Naive thymus-derived CD8-positive, alpha-beta T cell (primary cell): ENCODE data around the gene BARX1. TPM values are rescaled to one million over a fixed set of nuclear protein-coding genes. Genes with fewer than 3 reads are reported as not detected.
A peak's percentile ranks its signal among the peaks of the same experiment; 100 is the strongest.
"Not testable (repeated sequence)": the region's sequence is repeated elsewhere in the genome, so short reads cannot be mapped to it uniquely, and the experiment has no call there.

ENCODE experiments used
- ATAC-seq, 2 donors: fragments of 150-1000 bp; cut with Tn5 transposase in 1 of 2; sonication (Bioruptor Pico), chemical (Tn5 transposase) in 1 of 2; 1 replicate in 1 of 2; 2 replicates in 1 of 2; pipeline ENCODE4 v1.10.0; 2021; ENCODE audit warnings: mild to moderate bottlenecking in 2 of 2, moderate library complexity in 2 of 2
- POLR2A ChIA-PET: fragments of 350-600 bp; sonication (Branson Sonifier 250); formaldehyde crosslinking; loops from one replicate; lab custom pipeline; 2021; ENCODE audit warnings: antibody characterized with exemption; lab: Charles Lee
- DNase-seq, 10 donors: peaks; one replicate each; pipeline versions ENCODE4 v3.0.0 to v3.0.0-alpha.2; 2020 to 2022
- H3K27ac Mint-ChIP-seq, 10 donors: one replicate each; pipeline ENCODE4 v1.8.0; 2020 to 2022; ENCODE audit warnings: mild to moderate bottlenecking in 10 of 10, mixed read lengths in 10 of 10, moderate library complexity in 4 of 10, inconsistent platforms in 1 of 10
- H3K27me3 Mint-ChIP-seq, 5 donors: one replicate each; pipeline ENCODE4 v1.8.0; 2021 to 2022; ENCODE audit warnings: mixed read lengths in 5 of 5
- H3K36me3 Mint-ChIP-seq, 3 donors: one replicate each; pipeline ENCODE4 v1.8.0; 2020 to 2022; ENCODE audit warnings: mixed read lengths in 3 of 3, mild to moderate bottlenecking in 2 of 3, inconsistent platforms in 1 of 3
- H3K4me1 Mint-ChIP-seq, 4 donors: one replicate each; pipeline ENCODE4 v1.8.0; 2021 to 2022; ENCODE audit warnings: mixed read lengths in 4 of 4
- H3K4me3 Mint-ChIP-seq, 10 donors: one replicate each; pipeline ENCODE4 v1.8.0; 2020 to 2022; ENCODE audit warnings: mild to moderate bottlenecking in 10 of 10, mixed read lengths in 10 of 10, moderate library complexity in 6 of 10, inconsistent platforms in 1 of 10
- H3K9me3 Mint-ChIP-seq, 9 donors: one replicate each; pipeline ENCODE4 v1.8.0; 2020 to 2022; ENCODE audit warnings: mixed read lengths in 9 of 9, mild to moderate bottlenecking in 3 of 9, inconsistent platforms in 1 of 9, moderate library complexity in 1 of 9
- polyA plus RNA-seq, 3 donors: library from polyadenylated mRNA; unstranded; fragments of 300-500 nt; fragmentation: Illumina TruSeq; gene quantifications; one replicate each; pipeline ENCODE4 v1.2.3, GENCODE V29; 2021
- total RNA-seq, 8 experiments: library from RNA in 2 of 8; stranded (reverse) in 2 of 8; gene quantifications; one replicate each; pipeline ENCODE4 v1.2.3 and lab custom pipeline; 2021 to 2026

The BARX1 gene
- total and polyA plus RNA-seq, 5 experiments from 2014 or later = not detected

DNA sequence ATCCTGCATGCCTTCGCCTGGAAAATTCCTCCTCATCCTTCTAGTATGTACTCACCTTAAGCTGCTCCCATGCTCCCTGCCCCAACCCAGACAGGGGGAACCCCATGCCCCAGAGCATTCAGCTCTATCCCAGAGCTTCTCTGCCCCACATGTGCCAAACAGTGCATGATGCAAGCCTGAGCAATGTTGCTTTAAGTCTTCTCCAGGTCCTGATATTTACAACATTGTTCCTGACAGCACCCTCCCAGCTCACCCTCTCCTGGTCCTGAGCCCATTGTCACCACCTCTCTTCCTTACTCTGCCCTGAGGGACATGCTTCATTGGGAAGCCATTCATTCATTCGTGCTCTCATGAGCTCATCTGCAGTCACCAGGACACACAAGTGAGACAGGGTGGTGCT is 23.4 kb upstream of the BARX1 start:
- Mint-ChIP-seq H3K27me3 (peaks cover 16 to 56% (median 30%) of the 10 kb centered on the region in 5 donors), H3K27ac (no peak overlapping the region), H3K9me3 (peaks cover 0 to 7% (median 0%) of the 10 kb centered on the region in 9 donors), H3K36me3 (peaks cover 0 to 2% (median 0%) of the 10 kb centered on the region in 3 donors), H3K4me1 (no peaks in the 10 kb centered on the region), H3K4me3 (no peak overlapping the region)
- no peak for ATAC-seq
- DNase-seq = no peak
- POLR2A ChIA-PET = no interaction called here

- no peak overlapping the region for H3K27ac Mint-ChIP-seq
- peaks cover 0 to 16% (median 10%) of the 10 kb centered on the region in 9 donors for H3K9me3 Mint-ChIP-seq
- POLR2A ChIA-PET = no interaction called here
- H3K4me1 Mint-ChIP-seq = no peaks in the 10 kb centered on the region
- no peak overlapping the region for H3K4me3 Mint-ChIP-seq
- no peak for ATAC-seq
- peaks cover 17 to 65% (median 25%) of the 10 kb centered on the region in 5 donors for H3K27me3 Mint-ChIP-seq
- no peak for DNase-seq
- peaks cover 0 to 12% (median 7%) of the 10 kb centered on the region in 3 donors for H3K36me3 Mint-ChIP-seq
These were observed 21.8 kb upstream of the BARX1 start for GRCh38 chr9:93976973-93977372.

GRCh38 chr9:93976081-93976480 is 20.9 kb upstream of the BARX1 start:
- Mint-ChIP-seq H3K27me3 (peaks cover 12 to 65% (median 20%) of the 10 kb centered on the region in 5 donors), H3K36me3 (peaks cover 0 to 12% (median 7%) of the 10 kb centered on the region in 3 donors), H3K4me3 (no peak overlapping the region), H3K4me1 (no peaks in the 10 kb centered on the region), H3K9me3 (peaks cover 0 to 16% (median 10%) of the 10 kb centered on the region in 9 donors), H3K27ac (no peak overlapping the region)
- no peak for DNase-seq
- ATAC-seq = no peak
- POLR2A ChIA-PET = no interaction called here

- Mint-ChIP-seq H3K27me3 (peaks cover 9 to 70% (median 20%) of the 10 kb centered on the region in 5 donors), H3K36me3 (peaks cover 0 to 12% (median 7%) of the 10 kb centered on the region in 3 donors), H3K4me3 (no peak overlapping the region), H3K9me3 (peaks cover 0 to 19% (median 10%) of the 10 kb centered on the region in 9 donors), H3K27ac (no peak overlapping the region), H3K4me1 (no peaks in the 10 kb centered on the region)
- ATAC-seq = no peak
- POLR2A ChIA-PET = no interaction called here
- DNase-seq = no peak
These were observed 20.1 kb upstream of the BARX1 start for GRCh38 chr9:93975262-93975661.

DNA sequence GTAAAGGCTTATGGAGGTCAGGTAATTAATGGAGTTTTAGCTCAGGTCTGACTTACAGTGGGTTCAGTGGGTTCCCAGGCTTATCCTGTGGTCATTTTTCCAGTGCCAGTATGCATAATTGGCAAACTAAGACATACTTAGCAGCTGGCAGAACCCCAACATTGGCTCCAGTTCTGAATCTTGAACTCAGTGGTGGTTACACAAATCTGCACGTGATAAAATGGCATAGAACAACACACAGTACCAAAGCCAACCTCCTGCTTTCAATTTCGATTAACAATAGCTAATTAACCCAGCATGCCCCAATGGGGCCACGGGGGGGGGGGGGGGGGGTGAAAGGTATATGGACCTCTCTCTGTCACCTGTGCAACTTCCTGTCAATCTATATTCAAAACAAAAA is 19.0 kb upstream of the BARX1 start:
- H3K4me3 Mint-ChIP-seq = no peak overlapping the region

DNA sequence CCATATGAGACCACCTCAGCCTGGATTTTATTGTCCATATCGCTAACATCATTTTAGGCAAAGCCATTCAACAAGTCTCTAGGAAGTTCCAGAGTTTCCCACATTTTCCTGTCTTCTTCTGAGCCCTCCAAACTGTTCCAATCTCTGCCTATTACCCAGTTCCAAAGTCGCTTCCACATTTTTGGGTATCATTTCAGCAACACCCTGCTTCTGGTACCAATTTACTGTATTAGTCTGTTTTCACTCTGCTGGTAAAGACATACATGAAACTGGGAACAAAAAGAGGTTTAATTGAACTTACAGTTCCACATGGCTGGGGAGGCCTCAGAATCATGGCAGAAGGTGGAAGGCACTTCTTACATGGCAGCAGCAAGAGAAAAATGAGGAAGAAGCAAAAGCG is 17.5 kb upstream of the BARX1 start:
- ATAC-seq, DNase-seq, H3K4me1 Mint-ChIP-seq, H3K27ac Mint-ChIP-seq: not testable (repeated sequence)
- Mint-ChIP-seq H3K36me3 (peaks cover 0 to 12% (median 7%) of the 10 kb centered on the region in 3 donors), H3K4me3 (peak overlapping the region in 1 of 10 donors; percentile 56), H3K9me3 (peaks cover 0 to 19% (median 10%) of the 10 kb centered on the region in 9 donors), H3K27me3 (peaks cover 3 to 52% (median 10%) of the 10 kb centered on the region in 5 donors)
- POLR2A ChIA-PET = interaction anchor here (1.1 kb wide), 1 partner anchor 11 kb away, joined by 3 read pairs; no protein-coding TSS in a partner anchor

More for the DNA sequence above, 19.0 kb upstream of the BARX1 start:
- ATAC-seq (no peak), DNase-seq (no peak)
- Mint-ChIP-seq H3K27me3 (peaks cover 7 to 67% (median 11%) of the 10 kb centered on the region in 5 donors), H3K4me1 (no peaks in the 10 kb centered on the region), H3K27ac (no peak overlapping the region), H3K9me3 (peaks cover 0 to 19% (median 10%) of the 10 kb centered on the region in 9 donors), H3K36me3 (peaks cover 0 to 12% (median 7%) of the 10 kb centered on the region in 3 donors)
- POLR2A ChIA-PET = no interaction called here

DNA sequence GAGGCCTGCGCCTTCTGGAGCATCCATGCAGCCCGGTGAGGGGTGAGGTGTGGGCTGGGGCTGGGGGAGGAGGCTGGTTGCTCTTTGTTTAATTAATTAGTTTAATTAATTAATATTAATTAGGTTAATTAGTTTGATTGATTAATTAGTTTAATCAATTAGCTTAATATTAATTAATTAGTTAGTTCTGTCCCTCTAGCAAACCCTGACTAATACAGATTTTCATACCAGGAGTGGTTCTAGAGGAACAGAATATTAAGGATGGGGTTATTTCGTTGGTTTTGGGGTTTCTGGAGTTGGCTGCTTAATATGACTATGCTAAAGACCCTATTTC is 14.1 kb upstream of the BARX1 start:
- DNase-seq (no peak), ATAC-seq (no peak)
- Mint-ChIP-seq H3K36me3 (peaks cover 0 to 12% (median 7%) of the 10 kb centered on the region in 3 donors), H3K9me3 (peaks cover 0 to 19% (median 10%) of the 10 kb centered on the region in 9 donors), H3K4me1 (no peaks in the 10 kb centered on the region), H3K4me3 (no peak overlapping the region), H3K27me3 (peaks cover 7 to 56% (median 21%) of the 10 kb centered on the region in 5 donors), H3K27ac (no peak overlapping the region)
- POLR2A ChIA-PET = no interaction called here

DNA sequence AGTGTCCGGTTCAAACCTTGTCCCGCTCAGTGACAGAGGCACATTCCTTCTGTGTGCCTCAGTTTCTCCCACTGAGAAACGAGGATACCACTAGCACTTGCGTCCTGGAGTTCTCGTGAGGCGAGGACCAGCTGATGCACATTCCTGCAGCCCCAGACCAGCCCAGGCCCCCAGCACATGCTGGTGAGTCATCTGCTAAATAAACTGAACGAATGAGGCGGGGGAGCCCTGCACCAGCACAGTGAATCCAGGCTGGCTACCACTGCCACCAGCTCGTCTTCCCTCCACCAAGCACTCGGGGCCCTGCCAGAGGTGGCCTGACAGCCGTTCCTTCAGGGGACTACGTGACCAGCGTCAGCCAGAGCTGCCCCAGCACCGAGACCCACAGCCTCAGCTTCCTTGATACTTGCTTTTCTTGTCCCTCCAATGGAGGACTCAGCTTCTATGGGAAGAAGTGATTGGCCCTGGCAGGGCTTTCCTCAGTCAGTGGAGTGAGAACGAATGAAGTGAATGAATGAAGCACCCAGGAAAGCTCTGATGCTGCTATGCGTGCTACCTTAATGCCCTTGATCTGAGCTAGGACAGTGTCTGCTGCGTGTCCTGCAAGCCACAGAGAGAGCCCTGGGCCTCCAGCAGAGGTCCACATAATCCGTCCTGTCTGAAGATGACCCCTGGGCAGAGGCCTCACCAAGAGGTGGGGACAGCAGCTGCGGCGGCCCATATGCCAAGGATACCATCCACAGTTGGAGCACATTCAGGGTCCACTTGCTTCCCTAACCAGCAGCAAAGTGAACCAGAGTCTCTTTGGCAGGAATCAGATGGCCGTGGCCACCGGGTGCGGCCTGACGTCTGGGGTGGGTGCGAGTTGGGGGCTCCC is 13.5 kb upstream of the BARX1 start:
- peaks cover 0 to 19% (median 10%) of the 10 kb centered on the region in 9 donors for H3K9me3 Mint-ChIP-seq
- ATAC-seq (no peak), DNase-seq (no peak)
- H3K27ac Mint-ChIP-seq = no peak overlapping the region
- H3K27me3 Mint-ChIP-seq = peaks cover 7 to 57% (median 21%) of the 10 kb centered on the region in 5 donors
- H3K36me3 Mint-ChIP-seq = peaks cover 0 to 12% (median 7%) of the 10 kb centered on the region in 3 donors
- H3K4me1 Mint-ChIP-seq = no peaks in the 10 kb centered on the region
- POLR2A ChIA-PET = no interaction called here
- no peak overlapping the region for H3K4me3 Mint-ChIP-seq

- no peak for DNase-seq
- H3K4me3 Mint-ChIP-seq = no peak overlapping the region
- POLR2A ChIA-PET = no interaction called here
- H3K27ac Mint-ChIP-seq = no peak overlapping the region
- H3K4me1 Mint-ChIP-seq = peaks cover 5 to 10% (median 9%) of the 10 kb centered on the region in 4 donors
- H3K27me3 Mint-ChIP-seq = peaks cover 13 to 59% (median 26%) of the 10 kb centered on the region in 5 donors
- peaks cover 0 to under 1% (median 0%) of the 10 kb centered on the region in 3 donors for H3K36me3 Mint-ChIP-seq
- H3K9me3 Mint-ChIP-seq = peaks cover 0 to 4% (median under 1%) of the 10 kb centered on the region in 9 donors
- ATAC-seq = no peak
These were observed 12.1 kb upstream of the BARX1 start for GRCh38 chr9:93967020-93967803.

GRCh38 chr9:93965830-93966577 is 10.8 kb upstream of the BARX1 start:
- DNase-seq (peak in 1 of 10 donors; percentile 14), ATAC-seq (no peak)
- no peaks in the 10 kb centered on the region for H3K36me3 Mint-ChIP-seq
- H3K9me3 Mint-ChIP-seq = peaks cover 0 to 3% (median 0%) of the 10 kb centered on the region in 9 donors
- POLR2A ChIA-PET = no interaction called here
- no peak overlapping the region for H3K4me3 Mint-ChIP-seq
- H3K27ac Mint-ChIP-seq = no peak overlapping the region
- peaks cover 8 to 13% (median 12%) of the 10 kb centered on the region in 4 donors for H3K4me1 Mint-ChIP-seq
- H3K27me3 Mint-ChIP-seq = peaks cover 16 to 59% (median 29%) of the 10 kb centered on the region in 5 donors

DNA sequence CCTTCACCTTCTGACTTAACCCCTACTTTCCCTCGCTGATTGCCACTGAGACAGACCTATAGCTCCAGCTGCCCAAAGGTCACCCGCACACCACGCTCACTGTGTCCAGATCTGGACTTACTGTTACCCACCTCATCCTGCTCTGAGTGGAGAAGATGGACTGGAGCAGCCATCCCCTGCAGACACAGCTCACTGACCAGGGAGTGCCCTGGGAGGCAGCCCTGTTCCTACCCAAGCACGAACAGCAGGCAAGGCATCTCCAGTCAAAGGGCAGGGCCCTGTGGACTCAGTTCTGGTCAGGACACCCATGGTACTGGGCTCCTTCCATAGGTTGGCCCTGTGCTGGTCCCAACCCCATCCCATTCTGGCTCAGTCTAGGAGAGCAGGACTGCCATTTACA is 9.5 kb upstream of the BARX1 start:
- Mint-ChIP-seq H3K27me3 (peaks cover 22 to 60% (median 34%) of the 10 kb centered on the region in 5 donors), H3K27ac (no peak overlapping the region), H3K4me3 (no peak overlapping the region), H3K9me3 (no peaks in the 10 kb centered on the region), H3K4me1 (peaks cover 12 to 26% (median 21%) of the 10 kb centered on the region in 4 donors), H3K36me3 (no peaks in the 10 kb centered on the region)
- DNase-seq (no peak), ATAC-seq (no peak)
- POLR2A ChIA-PET = no interaction called here

DNA sequence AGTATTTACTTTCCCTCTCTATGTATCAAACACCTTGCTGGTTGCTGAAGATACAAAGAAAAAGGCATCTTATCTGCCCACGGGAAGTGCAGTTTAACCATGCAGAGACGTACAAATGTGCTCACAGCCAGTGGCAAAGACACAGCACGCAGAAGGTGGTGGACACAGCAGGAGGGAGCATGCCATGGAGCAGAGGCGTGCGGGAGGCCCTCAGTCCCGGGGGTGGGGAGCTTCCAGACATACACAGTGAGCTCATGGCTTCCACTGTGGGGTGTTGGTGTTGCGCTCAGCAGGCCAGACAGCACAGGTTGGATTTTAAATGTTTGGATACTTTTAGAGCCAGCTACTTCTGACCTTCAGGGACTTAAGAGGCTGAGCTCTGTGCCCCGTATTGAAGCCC is 8.8 kb upstream of the BARX1 start:
- no peaks in the 10 kb centered on the region for H3K36me3 Mint-ChIP-seq
- H3K4me1 Mint-ChIP-seq = peaks cover 17 to 33% (median 26%) of the 10 kb centered on the region in 4 donors
- H3K4me3 Mint-ChIP-seq = no peak overlapping the region
- POLR2A ChIA-PET = no interaction called here
- H3K27me3 Mint-ChIP-seq = peaks cover 24 to 65% (median 38%) of the 10 kb centered on the region in 5 donors
- peak in 1 of 10 donors; percentile 10 for DNase-seq
- H3K9me3 Mint-ChIP-seq = no peaks in the 10 kb centered on the region
- H3K27ac Mint-ChIP-seq = no peak overlapping the region
- no peak for ATAC-seq
